GM12878 (cell line): ENCODE results near the gene CDR2. TPM values are rescaled to one million over a fixed set of nuclear protein-coding genes. Genes with fewer than 3 reads are reported as not detected.

Source experiments
- E4F1 ChIP-seq: fragments of 450-650 bp; IDR thresholded peaks from 2 replicates; pipeline ENCODE4 v1.6.1; 2018; ENCODE audit warnings: borderline replicate concordance, mild to moderate bottlenecking; ENCODE audit not compliant: partially characterized antibody
- GABPA ChIP-seq: IDR thresholded peaks from 2 replicates; pipeline ENCODE4 v1.6.1; 2014; ENCODE audit warnings: antibody characterized with exemption, low read depth, mild to moderate bottlenecking, inconsistent platforms
- HSF1 ChIP-seq: fragments of 150-350 bp; IDR thresholded peaks from 2 replicates; pipeline ENCODE4 v1.6.1; 2014; ENCODE audit warnings: mild to moderate bottlenecking, low read depth, low read length
- NBN ChIP-seq: fragments of 450-650 bp; IDR thresholded peaks from 2 replicates; pipeline ENCODE4 v1.6.1; 2016
- NR2F1 ChIP-seq: fragments of 450-650 bp; conservative IDR thresholded peaks from 2 replicates; pipeline ENCODE4 v1.6.1; 2017; ENCODE audit warnings: mild to moderate bottlenecking
- PKNOX1 ChIP-seq: fragments of 450-650 bp; IDR thresholded peaks from 2 replicates; pipeline ENCODE4 v1.6.1; 2016; ENCODE audit warnings: mild to moderate bottlenecking
- POLR2A ChIP-seq: IDR thresholded peaks from 2 replicates; pipeline ENCODE4 v1.6.1; 2011; ENCODE audit warnings: low read depth, mild to moderate bottlenecking, low read length
- POLR2AphosphoS5 ChIP-seq: IDR thresholded peaks from 2 replicates; pipeline ENCODE4 v1.6.1; 2011; ENCODE audit warnings: mild to moderate bottlenecking, low read length, inconsistent platforms
- PRDM15 ChIP-seq: fragments of 450-650 bp; formaldehyde crosslinking; IDR thresholded peaks from 2 replicates; pipeline ENCODE4 v1.4.0; 2020; ENCODE audit warnings: mild to moderate bottlenecking, moderate library complexity
- RCOR1 ChIP-seq: conservative IDR thresholded peaks from 2 replicates; pipeline ENCODE4 v1.6.1; 2012; ENCODE audit warnings: low read depth, low read length, improper control_type of control experiment
- RFX5 ChIP-seq: IDR thresholded peaks from 2 replicates; pipeline ENCODE4 v1.6.1; 2011; ENCODE audit warnings: low read depth, low read length, improper control_type of control experiment
- SIX5 ChIP-seq: IDR thresholded peaks from 2 replicates; pipeline ENCODE4 v1.6.1; 2011; ENCODE audit warnings: mild to moderate bottlenecking, low read depth, low read length, moderate library complexity; ENCODE audit not compliant: severe bottlenecking
- SMAD1 ChIP-seq: fragments of 450-650 bp; IDR thresholded peaks from 2 replicates; pipeline ENCODE4 v1.6.1; 2018; ENCODE audit warnings: mild to moderate bottlenecking, low read depth; ENCODE audit not compliant: partially characterized antibody
- SMAD5 ChIP-seq: IDR thresholded peaks from 2 replicates; pipeline ENCODE4 v1.6.1; 2016; ENCODE audit warnings: antibody characterized with exemption, low read depth
- polyA plus RNA-seq, 11 experiments: library from polyadenylated mRNA; depleted of rRNA in 4 of 11; unstranded in 6 of 11; stranded (reverse) in 5 of 11; fragments of >200 nt; fragmentation: Nextera tagmentation in 4 of 11; fragmentation: Illumina TruSeq in 1 of 11; extraction: Ambion mirVana in 4 of 11; extraction: Trizol in 1 of 11; gene quantifications; 1 replicate in 1 of 11; 2 replicates in 10 of 11; pipeline versions ENCODE4 v1.2.1 to v1.2.3, GENCODE V29; 2011 to 2016; ENCODE audit warnings: inconsistent platforms in 2 of 11, missing spikeins in 2 of 11, low read depth in 1 of 11
- total RNA-seq, 4 experiments: library from RNA; depleted of rRNA in 3 of 4; stranded (reverse); fragments of >200 nt in 3 of 4; fragmentation: Illumina TruSeq in 1 of 4; extraction: Trizol in 1 of 4; gene quantifications; 2 replicates each; pipeline versions ENCODE4 v1.2.1 to v1.2.3, GENCODE V29; 2013 to 2021
- TF ChIP-seq, protein P1 (sequence below): IDR thresholded peaks from 2 replicates; pipeline ENCODE4 v1.6.1; 2012; ENCODE audit warnings: low read depth, low read length, improper control_type of control experiment
- TF ChIP-seq, protein P2 (sequence below): fragments of 450-650 bp; IDR thresholded peaks from 2 replicates; pipeline ENCODE4 v1.6.1; 2016; ENCODE audit warnings: mild to moderate bottlenecking

CDR2 gene
- total and polyA plus RNA-seq, 10 of the 15 experiments (the other 5 are each of a cell fraction or from before 2014, with no cell fraction given): 4.8 to 24.3 (median 19.2) TPM

DNA sequence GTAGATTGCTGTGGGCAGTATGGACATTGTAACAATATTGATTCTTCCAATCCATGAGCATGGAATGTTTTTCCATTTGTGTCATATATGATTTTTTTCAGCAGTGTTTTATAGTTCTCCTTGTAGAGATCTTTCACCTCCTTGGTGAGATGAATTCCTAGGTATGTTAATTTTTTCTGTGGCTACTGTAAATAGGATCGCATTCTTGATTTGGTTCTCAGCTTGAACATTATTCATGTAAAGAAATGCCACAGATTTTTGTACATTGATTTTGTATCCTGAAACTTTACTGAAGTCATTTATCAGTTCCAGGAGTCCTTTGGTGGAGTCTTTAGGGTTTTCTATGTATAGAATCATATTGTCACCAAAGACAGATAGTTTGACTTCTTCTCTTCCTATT lies 19.7 kb upstream of the CDR2 start (continued):
- TF ChIP-seq PRDM15 (CRISPR knock-in tag) (no peak), RFX5 (no peak), NBN (no peak), SMAD1 (no peak), PKNOX1 (no peak), SMAD5 (no peak), RCOR1 (no peak), POLR2A (no peak), GABPA (no peak), HSF1 (no peak), NR2F1 (no peak), POLR2AphosphoS5 (no peak), SIX5 (no peak), E4F1 (no peak)
- TF ChIP-seq, protein P1, sequence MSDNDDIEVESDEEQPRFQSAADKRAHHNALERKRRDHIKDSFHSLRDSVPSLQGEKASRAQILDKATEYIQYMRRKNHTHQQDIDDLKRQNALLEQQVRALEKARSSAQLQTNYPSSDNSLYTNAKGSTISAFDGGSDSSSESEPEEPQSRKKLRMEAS: no peak
- TF ChIP-seq, protein P2, sequence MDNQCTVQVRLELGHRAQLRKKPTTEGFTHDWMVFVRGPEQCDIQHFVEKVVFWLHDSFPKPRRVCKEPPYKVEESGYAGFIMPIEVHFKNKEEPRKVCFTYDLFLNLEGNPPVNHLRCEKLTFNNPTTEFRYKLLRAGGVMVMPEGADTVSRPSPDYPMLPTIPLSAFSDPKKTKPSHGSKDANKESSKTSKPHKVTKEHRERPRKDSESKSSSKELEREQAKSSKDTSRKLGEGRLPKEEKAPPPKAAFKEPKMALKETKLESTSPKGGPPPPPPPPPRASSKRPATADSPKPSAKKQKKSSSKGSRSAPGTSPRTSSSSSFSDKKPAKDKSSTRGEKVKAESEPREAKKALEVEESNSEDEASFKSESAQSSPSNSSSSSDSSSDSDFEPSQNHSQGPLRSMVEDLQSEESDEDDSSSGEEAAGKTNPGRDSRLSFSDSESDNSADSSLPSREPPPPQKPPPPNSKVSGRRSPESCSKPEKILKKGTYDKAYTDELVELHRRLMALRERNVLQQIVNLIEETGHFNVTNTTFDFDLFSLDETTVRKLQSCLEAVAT: no peak
